NCI-H446 (cell line): ENCODE data around the gene AKAP13.

ENCODE experiments used
- DNase-seq, 2 experiments: peaks; one replicate each; lab custom pipeline; 2025; lab: John Stamatoyannopoulos, UW

The AKAP13 gene

GRCh38 chr15:85540085-85540797, 159.8 kb downstream of the AKAP13 start:
- DNase-seq = no peak

- no peak for DNase-seq
Observed at GRCh38 chr15:85541744-85542143, 161.3 kb downstream of the AKAP13 start.

DNA sequence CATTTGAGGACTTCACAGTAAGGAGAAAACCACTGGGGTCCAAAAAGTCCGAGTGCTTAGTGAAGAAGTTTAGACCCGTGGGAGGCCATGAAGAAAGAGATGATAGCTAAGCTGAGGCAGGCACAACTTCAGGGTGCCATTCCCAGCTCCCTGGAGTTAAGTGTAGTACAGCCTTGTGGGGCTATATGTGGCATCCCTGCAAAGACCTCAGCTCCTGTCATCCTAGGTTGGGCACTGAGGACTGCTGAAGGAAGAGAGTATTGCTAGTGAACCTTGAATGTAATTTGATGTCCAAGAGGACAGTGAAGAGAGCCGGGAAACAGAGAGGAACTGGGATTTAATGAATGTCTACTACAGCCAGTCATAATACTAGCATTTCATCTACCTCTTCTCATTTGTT, 162.1 kb downstream of the AKAP13 start:
- no peak for DNase-seq

GRCh38 chr15:85542895-85543331, 162.5 kb downstream of the AKAP13 start:
- no peak for DNase-seq

- no peak for DNase-seq
Observed at GRCh38 chr15:85543741-85544155, 163.3 kb downstream of the AKAP13 start.

- DNase-seq = no peak
Observed at GRCh38 chr15:85545185-85545584, 164.8 kb downstream of the AKAP13 start.

DNA sequence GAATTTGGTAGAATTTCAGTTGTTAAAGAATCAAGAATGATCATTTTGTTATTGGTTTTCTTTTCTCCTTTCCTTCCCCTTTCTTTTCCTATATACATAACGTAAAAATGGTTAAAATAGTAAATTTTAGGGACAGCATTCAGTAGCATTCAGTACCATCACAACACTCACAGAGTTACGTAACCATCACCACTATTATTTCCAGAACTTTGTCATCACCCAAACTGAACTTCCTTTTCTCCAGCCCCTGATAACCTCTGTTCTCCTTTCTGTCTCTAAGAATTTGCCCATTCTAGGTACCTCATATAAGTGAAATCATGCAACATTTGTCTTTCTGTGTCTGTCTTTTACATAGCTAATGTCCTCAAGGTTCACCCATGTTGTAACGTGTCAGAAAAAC, 165.3 kb downstream of the AKAP13 start:
- no peak for DNase-seq

GRCh38 chr15:85547386-85547785, 167.0 kb downstream of the AKAP13 start:
- no peak for DNase-seq

DNA sequence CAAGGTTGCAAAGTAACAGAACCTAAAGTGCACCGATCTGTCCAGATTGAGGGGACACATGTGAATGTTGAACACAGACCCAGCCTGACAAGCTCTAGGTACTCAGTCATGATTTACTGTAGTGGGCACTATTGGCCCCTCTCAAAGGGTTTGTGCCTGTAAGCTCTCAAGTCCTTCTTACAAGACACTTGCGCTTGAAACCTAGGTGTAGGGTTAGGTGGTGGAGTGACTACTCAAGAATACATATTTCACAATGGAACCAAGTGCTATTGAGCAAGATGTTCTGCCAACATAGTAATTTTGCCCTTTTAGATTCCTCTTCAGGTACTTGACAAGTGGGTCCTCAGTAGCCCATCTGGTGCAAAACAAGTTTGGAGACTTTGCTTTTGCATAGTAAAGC, 169.9 kb downstream of the AKAP13 start:
- DNase-seq = no peak

DNA sequence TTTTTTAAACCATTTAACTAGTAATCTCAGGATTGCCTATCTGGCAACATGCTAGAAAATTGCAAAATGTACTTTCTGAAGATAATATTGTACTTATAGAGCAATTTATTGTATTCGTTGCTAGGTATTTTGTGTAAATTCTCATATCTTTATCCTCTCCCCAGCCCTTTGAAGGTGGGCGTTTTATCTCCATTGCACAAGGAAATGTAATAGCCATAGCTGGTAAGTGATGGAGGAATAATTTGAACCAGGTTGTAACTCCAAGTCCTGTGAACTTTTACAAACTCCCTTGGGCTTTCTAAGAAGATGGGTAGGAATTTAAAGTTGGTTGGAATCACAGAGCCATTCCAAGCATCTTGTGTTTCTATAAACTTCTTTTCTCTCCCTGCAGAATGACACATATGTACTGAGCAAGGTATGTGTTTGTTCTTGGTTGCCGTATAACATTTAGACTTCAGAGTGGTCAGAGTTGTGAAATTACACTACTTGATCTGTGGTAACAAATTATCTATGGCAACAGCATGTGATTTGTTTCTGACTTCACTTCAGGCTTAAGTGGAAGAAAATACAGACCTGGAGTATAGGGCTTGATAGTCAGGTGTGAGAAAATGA, 170.9 kb downstream of the AKAP13 start:
- DNase-seq = no peak

DNA sequence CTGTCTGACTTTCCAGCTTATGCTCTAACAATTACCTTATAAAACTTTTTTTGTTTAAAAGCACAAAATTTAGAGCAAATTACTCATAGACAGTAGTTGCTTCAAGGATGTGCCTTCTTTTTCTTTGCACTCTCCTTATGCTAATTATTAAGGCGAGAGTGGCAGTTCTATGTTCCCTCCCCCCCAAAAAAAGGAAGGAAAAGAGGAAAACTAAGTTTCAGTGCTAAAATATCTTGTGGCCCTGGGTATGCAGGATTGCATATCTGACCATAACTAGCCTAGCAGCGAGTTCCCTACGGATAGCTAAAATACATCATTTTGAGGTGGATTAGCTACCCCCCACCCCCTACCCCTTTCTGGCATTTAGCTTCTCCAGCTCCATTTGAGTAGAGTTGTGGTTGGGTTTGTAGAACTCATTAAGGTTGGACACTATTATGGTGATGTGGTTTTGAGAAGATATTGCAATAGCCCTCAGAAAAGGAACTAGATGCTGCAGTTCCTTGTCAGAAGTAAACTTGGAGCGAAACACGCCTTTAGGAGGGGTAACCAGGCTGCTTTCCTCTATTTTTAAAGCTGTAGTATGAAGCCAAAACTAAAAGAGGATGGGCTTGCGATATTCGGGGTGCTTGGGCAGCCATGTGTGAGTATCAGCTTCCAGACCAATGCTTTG, 174.6 kb downstream of the AKAP13 start:
- DNase-seq = no peak

- DNase-seq = no peak
Observed at GRCh38 chr15:85555875-85556617, 175.6 kb downstream of the AKAP13 start.

- no peak for DNase-seq
Observed at GRCh38 chr15:85556618-85556895, 176.2 kb downstream of the AKAP13 start.

GRCh38 chr15:85557385-85557784, 177.0 kb downstream of the AKAP13 start:
- no peak for DNase-seq

DNA sequence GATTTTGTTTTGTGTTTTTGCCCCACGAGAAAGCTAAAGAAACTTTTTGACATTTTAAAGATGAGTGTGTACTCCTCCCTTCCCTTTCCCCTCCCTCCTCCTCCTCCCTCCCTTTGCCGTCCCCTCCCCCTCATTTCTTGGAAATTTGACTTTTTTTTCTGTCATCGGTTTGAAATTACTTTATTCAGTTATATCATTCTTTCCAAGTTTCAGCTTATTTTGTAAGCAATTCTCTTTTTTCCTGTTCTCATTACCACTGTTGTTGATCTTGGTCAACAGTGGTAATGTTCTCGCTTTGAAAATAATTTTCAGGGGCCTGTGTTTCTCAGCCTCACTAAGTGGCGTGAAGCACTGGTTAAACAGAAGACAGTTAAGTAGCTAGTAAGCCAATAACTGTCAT, 178.4 kb downstream of the AKAP13 start:
- no peak for DNase-seq

DNA sequence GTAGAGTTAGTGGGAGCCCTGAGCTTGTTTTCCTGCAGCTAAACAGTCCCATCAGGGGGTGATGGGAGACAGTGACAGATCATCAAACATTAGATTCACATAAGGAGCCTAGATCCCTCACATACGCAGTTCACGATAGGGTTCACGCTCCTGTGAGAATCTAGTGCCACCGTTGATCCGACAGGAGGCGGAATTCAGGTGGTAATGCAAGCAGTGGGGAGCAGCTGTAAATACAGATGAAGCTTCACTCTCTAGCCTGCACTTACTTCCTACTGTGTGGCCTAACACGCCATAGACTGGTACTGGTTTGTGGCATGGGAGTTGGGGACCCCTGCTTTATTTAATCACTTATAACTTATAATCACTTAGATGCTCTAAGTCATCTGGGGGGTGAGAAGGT, 179.1 kb downstream of the AKAP13 start:
- no peak for DNase-seq

DNA sequence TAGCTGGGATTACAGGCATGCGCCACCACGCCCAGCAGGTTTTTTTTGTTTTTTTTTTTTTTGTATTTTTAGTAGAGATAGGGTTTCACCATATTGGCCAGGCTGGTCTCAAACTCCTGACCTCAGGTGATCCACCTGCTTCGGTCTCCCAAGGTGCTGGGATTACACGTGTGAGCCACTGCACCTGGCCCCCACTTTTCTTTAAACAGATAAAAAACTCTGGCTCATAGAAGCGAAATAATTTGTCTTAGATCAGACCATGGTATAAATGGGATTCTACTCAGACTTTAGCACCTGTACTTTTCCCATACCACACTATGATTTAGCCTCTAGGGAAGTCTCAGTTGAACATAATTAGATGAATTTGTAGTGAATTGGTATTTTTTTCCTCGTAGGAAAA, 182.4 kb downstream of the AKAP13 start:
- DNase-seq = no peak

- DNase-seq = no peak
Observed at GRCh38 chr15:85563328-85563727, 182.9 kb downstream of the AKAP13 start.

DNA sequence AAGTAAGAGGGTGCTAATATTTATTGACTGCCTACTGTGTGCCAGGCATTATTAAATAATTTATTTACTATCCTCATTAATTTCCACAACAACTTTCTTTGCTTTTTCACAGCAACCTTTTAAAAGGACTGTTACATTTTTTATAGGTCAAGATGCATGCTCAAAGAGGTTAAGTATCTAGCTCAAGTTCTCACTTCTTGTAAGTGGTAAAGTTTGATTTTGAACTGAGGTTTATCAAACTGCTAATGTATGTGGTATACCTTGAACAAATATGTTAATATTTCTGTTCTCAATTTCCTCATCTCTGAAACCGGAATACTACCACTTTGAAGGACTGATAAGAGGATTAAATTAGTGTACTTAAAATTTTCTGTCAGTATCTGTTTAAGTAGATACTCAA, 183.3 kb downstream of the AKAP13 start:
- DNase-seq = no peak

DNA sequence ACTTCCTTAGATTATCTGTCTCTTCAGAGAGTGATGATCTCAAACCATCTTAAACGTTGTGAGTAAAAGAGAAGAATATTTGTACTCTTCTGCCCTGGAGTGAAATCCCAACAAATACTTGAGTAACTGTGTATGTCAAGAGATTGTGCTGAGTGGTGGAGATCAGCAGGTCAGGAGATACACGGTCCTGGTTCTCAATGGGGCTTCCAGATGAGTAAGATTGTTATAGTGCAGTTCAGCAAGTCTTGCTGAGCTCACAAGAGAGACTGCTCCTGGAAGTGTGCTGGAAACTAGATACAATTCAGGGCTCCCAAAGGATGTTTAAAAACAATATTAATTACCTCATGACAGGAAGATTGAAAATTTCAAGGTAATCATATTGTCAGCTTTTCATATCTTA, 184.3 kb downstream of the AKAP13 start:
- DNase-seq = no peak

GRCh38 chr15:85568261-85568808, 187.9 kb downstream of the AKAP13 start:
- no peak for DNase-seq

DNA sequence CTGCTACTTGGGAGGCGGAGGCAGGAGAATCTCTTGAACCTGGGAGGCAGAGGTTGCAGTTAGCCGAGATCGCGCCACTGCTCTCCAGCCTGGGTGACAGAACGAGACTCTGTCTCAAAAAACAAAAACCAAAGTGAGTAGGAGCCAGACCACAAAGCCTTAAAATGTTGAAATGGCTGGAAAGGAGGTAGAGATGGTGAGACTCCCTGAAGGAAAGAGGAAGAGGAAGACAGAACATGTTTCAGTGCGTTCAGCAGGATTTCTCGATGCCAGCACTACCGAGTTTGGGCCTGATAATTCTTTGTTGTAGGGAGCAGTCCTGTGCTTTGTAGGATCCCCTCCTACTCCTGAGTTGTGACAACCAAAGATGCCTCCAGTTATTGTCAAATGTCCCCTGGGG, 189.9 kb downstream of the AKAP13 start:
- DNase-seq = no peak

DNA sequence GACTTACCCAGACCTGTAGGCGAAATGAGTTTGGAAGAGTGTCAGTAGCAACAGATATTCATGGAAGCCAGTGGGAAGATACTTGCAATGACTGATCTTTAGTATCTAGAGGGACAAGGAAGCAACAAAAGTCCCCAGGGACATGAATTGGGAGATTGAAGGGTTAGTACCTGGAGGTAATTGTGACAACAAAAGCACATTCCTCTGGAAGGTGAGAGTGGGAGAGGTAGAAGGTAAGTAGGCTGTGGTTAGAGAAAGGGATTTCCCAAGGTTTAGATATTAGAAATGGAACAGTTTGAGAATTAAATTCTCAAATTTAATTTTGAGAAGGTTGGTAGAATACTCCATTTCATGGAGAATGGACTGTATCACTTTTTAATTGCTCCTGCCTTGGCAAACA, 191.4 kb downstream of the AKAP13 start:
- DNase-seq = no peak
